ENCODE measurements around the gene CEACAM20.
"Not testable (repeated sequence)": the region's sequence is repeated elsewhere in the genome, so short reads cannot be mapped to it uniquely, and the experiment has no call there.

The CEACAM20 gene

DNA sequence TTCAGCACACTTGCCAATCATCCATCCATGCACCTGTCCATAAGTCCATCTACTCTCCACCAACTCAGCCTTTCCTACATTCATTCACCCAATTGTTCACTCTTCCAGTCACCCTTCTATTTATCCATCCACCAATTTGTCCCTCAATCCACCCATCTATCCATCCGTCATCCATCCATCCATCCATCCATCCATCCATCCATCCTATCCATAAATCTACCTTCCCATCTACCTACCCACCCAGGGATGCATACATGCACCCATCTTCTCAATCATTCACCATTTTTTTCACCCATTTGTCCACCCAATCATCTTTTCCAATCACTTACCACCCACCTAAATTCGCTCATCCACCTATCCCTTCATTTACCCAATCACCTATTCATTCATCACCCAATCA, 14.6 kb upstream of the CEACAM20 start:
- DNase-seq = no peak

DNA sequence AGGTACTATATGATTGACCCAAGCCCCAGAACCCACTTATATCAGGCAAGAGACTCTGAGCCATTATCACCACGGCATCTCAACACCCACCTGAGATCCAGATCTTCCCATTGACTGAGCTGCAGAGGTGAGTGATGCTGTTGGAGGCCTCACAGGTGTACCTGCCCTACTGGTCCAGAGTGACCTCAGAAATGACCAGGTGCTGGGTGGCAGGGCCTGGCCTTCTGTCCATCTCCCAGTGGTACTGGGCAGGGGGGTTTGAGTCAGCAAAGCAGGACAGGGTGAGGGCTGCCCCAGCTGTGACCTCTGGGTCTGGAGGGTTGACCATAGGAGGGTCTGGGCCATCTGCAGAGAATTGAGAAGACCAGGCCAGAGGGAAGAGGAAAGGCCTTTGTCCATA, 13.2 kb upstream of the CEACAM20 start:
- no peak for DNase-seq

DNA sequence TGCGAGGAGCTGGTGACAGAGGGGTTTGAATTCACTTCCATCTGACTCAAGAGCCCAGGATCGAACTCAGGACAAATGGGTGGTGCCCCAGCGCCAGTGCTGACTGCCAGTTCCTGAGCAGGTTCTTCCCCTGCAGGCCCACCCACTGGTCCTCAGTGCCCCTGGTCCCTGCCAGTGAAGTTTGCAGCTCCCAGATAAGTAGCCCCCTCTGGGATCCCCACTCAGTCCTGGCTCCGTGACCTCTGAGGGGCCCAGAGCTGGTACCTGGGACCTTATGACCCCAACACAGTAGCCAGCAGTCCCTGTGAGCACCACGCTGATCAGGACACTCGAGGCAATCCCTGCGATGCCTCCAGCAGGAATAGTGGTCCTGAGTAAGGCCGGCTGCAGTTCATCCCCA, 11.3 kb upstream of the CEACAM20 start:
- no peak for DNase-seq

GRCh38 chr19:44539991-44540390, 10.5 kb upstream of the CEACAM20 start:
- DNase-seq = no peak

DNA sequence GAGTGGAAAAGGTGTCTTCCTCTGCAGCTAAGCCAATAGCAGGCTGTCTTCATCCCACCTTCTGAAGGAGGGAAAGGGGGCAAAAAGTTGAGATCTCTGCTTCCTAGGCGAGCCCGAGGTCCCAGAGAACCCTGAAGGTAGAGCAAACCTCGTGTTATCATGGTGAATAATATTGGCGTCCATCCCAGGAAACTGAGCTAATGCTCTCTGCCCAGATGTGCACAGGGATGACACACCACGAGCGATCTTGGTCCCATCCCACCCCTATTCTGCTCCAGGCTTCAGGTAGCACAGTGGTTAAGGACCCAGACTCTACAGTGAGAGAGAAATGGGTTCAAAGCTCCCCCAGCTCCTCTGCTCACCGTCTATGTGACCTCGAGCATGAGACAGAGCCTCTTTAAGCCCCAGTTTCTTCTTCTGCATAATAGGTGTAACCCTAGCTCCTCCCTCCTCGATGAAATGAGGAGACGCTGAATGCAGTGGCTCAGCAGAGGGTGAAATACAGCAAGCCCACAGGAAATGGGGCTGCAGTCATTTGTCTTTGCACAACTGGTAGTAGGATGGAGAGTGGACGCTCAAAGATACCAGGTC, 9.9 kb upstream of the CEACAM20 start:
- DNase-seq = no peak

- not testable (repeated sequence) for DNase-seq
Measured at GRCh38 chr19:44535361-44535760, 5.9 kb upstream of the CEACAM20 start.

GRCh38 chr19:44532819-44533218, 3.3 kb upstream of the CEACAM20 start:
- DNase-seq = no peak

- no peak for DNase-seq
Measured at GRCh38 chr19:44530777-44531176, 1.3 kb upstream of the CEACAM20 start.

GRCh38 chr19:44527554-44527953, 1.9 kb downstream of the CEACAM20 start:
- no peak for DNase-seq

DNA sequence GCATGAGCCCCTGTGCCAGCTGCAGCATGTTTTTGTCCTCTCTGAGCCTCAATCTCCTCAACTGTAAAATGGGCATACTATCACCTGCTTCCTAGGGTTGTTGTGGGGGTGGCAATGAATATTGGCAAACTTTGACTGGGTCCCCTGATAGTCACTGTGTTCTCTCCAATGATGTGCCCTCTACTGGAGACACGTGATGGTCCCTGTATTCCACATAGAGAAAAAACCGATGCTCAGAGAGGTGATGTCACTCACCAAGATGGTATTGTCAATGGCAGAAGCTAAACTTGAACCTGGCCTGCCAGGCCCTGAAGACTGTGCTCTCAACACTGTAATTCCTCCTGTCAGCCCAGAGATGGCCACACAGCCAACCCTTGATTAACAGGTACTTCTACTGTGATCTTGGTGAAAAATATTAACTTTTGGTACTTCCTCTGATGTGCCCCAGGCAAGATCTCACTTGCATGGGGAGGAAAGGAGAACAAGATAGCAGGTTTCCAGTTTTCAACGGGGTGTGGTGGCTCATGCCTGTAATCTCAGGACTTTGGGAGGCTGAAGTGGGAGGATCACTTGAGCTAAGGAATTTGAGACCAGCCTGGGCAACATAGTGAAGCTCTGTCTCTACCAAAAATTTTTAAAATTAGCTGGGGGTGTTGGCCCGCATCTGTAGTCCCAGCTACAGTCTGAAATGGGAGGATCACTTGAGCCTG, 3.6 kb downstream of the CEACAM20 start:
- DNase-seq = no peak

GRCh38 chr19:44521370-44521769, 8.1 kb downstream of the CEACAM20 start:
- DNase-seq = no peak

DNA sequence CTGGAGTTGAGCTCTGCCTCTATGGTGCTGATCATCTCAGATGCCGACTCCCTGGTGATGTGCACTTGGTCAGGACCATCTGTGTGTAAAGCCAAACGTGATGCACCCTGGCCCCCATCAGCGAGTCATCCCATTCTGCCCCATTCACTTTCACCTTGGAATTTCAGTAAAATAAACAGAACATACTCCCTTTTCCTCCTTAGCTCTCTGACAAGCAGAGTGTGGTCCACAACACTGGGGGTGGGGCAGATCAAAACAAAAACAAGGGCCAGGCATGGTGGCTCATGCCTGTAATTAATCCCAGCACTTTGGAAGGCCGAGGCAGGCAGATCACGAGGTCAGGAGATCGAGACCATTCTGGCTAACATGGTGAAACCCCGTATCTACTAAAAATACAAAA, 12.3 kb downstream of the CEACAM20 start:
- no peak for DNase-seq

- DNase-seq = no peak
Measured at GRCh38 chr19:44515907-44516306, 13.6 kb downstream of the CEACAM20 start.

DNA sequence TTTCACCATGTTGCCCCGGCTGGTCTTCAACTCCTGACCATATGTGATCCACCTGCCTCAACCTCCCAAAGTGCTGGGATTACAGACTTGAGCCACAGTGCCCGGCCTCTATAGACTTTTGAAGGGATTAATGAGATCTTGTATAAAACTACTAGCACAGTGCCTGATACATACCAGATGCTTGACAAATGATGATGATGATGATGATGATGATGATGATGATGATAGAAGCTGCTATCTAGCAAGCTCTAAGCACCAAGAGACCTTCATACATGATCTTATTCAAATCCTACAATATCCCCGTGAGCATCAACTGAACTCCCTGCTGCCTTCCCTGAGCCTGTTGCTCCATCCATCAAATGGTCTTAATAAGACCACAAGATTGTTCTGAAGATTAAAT, 14.4 kb downstream of the CEACAM20 start:
- no peak for DNase-seq

DNA sequence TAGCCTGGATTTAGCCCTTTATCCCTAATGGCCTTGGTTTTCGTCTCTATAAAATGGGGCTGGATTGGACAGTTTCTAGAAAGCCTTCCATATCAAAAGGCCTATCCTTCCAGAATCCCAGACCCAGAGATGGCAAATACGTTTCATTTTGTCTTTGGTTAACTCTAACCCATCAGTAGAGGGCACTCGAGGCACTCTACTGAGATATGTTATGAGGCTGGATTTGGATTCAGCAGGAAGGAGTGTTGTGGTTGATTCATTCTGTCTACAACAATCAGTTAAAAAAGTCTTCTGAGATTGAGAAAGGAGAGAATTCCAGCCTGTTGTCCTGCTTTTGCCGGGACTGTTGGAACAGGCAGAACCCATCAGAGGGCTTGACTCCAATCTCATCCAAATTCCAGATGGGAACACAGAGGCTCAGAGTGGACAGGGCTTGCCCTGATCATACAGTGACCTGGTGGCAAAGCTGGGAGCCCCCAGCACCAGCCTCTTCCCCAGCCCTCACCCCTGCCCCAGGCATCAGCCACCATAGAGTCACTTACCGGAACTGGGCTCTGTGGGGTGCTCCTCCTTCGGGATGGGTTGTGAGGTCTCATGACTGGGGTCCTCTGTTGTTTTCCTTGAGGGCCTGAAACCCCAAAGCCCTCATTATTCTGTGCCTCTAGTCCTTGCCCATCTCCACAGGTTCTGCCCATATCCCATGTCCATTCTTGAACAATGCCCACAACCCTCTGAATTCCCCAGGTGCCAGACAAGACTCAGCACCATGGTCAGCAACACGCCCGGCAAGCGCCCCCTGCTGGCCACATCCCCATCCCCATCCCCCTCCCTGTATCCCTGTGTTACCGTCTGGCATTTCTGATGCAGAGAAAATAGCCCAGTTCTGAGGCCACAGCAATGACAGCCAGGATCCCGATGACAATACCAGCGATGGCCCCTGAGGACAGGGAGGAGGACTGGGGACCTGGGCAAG, 16.9 kb downstream of the CEACAM20 start:
- no peak for DNase-seq

GRCh38 chr19:44509478-44509877, 20.0 kb downstream of the CEACAM20 start:
- no peak for DNase-seq

GRCh38 chr19:44499962-44500949, 29.2 kb downstream of the CEACAM20 start, which contains the start of gene ZNF180:
Gene ZNF180 (minus strand): TSS chr19:44500522. CDS start chr19:44497334, 3,188 bp downstream.
- DNase-seq = peak; percentile 92

- no peak for DNase-seq
Measured at GRCh38 chr19:44499559-44499958, 29.9 kb downstream of the CEACAM20 start.

DNA sequence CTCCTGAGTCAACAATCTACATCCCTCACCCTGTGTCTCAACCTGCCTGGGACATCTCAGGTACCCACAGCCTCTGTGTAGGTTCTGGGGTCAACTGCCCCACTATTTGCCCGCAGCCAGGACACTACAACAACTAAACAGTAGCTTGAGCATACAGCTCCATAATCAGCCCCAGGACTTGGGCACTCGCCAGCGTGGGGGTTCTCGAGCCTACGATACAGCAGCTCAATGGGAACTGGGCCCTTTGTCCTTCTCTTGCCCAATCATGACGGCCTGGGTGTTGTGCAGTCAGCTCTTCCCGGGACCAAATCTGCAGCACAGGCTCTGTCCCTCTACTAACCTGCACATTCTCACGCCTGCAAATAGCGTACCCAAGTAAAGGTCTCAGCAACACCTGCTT, 30.5 kb downstream of the CEACAM20 start:
- DNase-seq = no peak

GRCh38 chr19:44496711-44497110, 32.8 kb downstream of the CEACAM20 start:
- no peak for DNase-seq

DNA sequence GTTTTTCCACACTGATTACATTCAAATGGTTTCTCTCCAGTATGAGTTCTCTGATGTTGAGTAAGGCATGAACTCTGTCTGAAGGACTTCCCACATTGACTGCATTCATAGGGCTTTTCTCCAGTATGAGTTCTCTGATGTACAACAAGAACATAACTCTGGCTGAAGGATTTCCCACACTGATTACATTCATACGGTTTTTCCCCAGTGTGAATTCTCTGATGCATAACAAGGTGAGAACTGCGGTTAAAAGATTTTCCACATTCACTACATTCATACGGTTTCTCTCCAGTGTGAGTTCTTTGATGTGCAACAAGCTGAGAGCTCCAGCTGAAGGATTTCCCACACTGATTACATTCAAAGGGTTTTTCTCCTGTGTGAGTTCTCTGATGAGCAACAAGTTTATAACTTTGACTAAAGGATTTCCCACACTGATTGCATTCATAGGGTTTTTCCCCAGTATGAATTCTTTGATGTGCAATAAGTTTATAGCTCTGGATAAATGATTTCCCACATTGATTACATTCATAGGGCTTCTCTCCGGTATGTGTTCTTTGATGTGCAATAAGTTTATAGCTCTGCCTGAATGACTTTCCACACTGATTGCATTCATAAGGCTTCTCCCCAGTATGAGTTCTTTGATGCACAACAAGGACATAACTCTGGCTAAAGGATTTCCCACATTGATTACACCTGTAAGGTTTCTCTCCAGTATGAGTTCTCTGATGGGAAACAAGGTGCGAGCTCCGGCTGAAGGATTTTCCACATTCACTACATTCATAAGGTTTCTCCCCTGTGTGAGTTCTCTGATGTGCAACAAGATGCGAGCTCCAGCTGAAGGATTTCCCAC, 52.7 kb downstream of the CEACAM20 start:
- no peak for DNase-seq
